GM06990 (cell line): Measurements from ENCODE around the gene MCL1.
"Not testable (repeated sequence)": the region's sequence is repeated elsewhere in the genome, so short reads cannot be mapped to it uniquely, and the experiment has no call there.

Experiments used
- DNase-seq: peaks from one replicate; pipeline ENCODE4 v3.0.0-alpha.2; 2011; ENCODE audit not compliant: insufficient read length; ENCODE audit errors: extremely low read depth
- H3K27me3 ChIP-seq: replicated peaks from 2 replicates; pipeline ENCODE4 v1.6.0; 2011; ENCODE audit warnings: low read length; ENCODE audit not compliant: control insufficient read depth, insufficient read depth
- H3K36me3 ChIP-seq: 2 replicates; pipeline ENCODE4 v1.5.1; 2011; ENCODE audit warnings: low read length; ENCODE audit not compliant: control insufficient read depth, insufficient read depth
- H3K4me3 ChIP-seq: replicated peaks from 2 replicates; pipeline ENCODE4 v1.5.1; 2011; ENCODE audit warnings: low read depth, mild to moderate bottlenecking, control low read depth, low read length
- TF ChIP-seq, protein P1 (sequence below): IDR thresholded peaks from 2 replicates; pipeline ENCODE4 v1.5.1; 2011; ENCODE audit warnings: low read length, control low read depth, mild to moderate bottlenecking, inconsistent platforms; ENCODE audit not compliant: insufficient read depth, poor library complexity, severe bottlenecking

MCL1 gene

DNA sequence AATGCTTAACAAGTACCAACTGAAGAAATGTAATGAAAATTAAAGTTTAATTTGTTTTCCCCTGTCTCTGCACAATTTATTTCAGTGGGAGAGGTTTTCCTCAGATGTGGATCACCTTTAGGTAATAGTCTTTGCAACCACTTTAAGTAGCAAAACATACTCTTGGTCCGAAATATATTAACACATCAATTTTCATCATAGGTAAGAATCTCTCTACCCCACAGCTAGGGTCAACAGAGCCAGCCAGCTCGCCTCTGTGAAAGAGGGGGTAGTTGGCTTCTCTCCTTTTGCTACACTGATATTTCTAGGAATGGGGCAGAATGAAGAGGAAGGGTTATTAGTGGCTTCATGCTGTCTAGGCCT is 24.8 kb upstream of the MCL1 start:
- H3K27me3 ChIP-seq, result no peaks in the 10 kb centered on the region
- no peak overlapping the region for H3K4me3 ChIP-seq
- no peaks in the 10 kb centered on the region; the same call in none of the 2 replicates for H3K36me3 ChIP-seq
- no peak for DNase-seq
- TF ChIP-seq, protein P1, sequence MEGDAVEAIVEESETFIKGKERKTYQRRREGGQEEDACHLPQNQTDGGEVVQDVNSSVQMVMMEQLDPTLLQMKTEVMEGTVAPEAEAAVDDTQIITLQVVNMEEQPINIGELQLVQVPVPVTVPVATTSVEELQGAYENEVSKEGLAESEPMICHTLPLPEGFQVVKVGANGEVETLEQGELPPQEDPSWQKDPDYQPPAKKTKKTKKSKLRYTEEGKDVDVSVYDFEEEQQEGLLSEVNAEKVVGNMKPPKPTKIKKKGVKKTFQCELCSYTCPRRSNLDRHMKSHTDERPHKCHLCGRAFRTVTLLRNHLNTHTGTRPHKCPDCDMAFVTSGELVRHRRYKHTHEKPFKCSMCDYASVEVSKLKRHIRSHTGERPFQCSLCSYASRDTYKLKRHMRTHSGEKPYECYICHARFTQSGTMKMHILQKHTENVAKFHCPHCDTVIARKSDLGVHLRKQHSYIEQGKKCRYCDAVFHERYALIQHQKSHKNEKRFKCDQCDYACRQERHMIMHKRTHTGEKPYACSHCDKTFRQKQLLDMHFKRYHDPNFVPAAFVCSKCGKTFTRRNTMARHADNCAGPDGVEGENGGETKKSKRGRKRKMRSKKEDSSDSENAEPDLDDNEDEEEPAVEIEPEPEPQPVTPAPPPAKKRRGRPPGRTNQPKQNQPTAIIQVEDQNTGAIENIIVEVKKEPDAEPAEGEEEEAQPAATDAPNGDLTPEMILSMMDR, result no peak

DNA sequence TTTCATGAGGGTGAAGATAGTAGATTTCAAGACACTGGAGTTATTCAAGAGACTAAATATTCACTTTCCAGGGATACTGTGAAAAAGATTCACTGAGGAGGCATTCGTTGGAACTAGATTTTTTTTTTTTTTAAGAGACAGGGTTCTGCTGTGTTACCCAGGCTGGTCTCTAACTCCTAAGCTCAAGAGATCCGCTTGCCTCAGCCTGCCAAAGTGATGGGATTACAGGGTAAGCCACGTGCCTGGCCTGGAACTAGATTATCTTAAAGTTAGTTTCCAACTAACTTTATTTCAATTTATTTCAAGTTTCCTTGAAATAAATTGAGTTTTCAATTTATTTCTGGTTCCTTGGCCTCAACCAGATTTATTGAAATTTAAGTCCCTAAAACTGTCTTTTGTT is 24.3 kb upstream of the MCL1 start:
- no peak for DNase-seq
- H3K4me3 ChIP-seq, result no peak overlapping the region
- TF ChIP-seq, protein P1, result no peak
- H3K27me3 ChIP-seq, result no peaks in the 10 kb centered on the region
- no peaks in the 10 kb centered on the region; the same call in none of the 2 replicates for H3K36me3 ChIP-seq

DNA sequence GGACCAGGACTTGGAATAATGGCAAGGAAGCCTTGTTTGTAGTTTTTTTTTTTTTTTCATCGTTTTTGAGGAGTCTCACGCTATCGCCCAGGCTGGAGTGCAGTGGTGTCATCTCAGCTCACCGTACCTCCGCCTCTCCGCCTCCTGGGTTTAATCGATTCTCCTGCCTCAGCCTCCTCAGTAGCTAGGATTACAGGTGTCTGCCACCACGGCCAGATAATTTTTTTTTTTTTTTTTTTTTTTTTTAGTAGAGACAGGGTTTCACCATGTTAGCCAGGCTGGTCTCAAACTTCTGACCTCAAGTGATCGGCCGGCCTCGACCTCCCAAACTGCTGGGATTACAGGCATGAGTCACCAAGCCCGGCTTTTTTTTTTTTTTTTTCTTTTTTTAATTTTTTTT is 23.0 kb upstream of the MCL1 start:
- H3K27me3 ChIP-seq, H3K36me3 ChIP-seq, DNase-seq, H3K4me3 ChIP-seq: not testable (repeated sequence)

DNA sequence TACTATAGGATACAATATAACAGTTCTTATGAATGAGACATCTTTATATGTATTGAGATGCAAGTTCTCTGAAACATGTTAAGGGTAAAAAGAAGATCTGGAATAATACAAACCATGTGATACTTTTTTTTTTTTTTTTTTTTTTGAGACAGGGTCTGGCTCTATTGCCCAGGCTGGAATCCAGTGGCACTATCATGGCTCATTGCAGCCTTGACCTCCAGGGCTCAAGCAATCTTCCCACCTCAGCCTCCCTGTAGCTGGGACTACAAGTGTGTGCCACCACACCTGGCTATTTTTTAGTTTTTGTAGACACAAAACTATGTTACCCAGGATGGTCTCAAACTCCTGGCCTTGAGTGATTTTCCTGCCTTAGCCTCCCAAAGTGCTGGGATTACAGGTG is 22.1 kb upstream of the MCL1 start:
- TF ChIP-seq, protein P1, result no peak
- no peak overlapping the region for H3K4me3 ChIP-seq
- H3K27me3 ChIP-seq, result no peaks in the 10 kb centered on the region
- no peaks in the 10 kb centered on the region; the same call in none of the 2 replicates for H3K36me3 ChIP-seq
- DNase-seq, result no peak

DNA sequence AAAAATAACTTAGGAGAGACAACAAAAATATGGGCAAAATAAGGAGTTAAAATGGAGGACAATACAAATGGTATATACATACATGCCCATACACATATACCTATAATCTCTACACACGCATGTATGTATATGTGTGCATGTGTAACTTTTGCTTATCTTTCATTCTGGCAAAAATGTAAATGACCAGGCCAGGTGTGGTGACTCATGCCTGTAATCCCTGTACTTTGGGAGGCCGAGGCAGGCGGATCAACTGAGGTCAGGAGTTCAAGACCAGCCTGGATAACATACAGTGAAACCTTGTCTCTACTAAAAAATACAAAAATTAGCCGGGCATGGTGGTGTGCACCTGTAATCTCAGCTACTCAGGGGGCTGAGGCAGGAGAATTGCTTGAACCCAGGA is 18.9 kb upstream of the MCL1 start:
- not testable (repeated sequence) for H3K36me3 ChIP-seq, H3K27me3 ChIP-seq, DNase-seq, H3K4me3 ChIP-seq

DNA sequence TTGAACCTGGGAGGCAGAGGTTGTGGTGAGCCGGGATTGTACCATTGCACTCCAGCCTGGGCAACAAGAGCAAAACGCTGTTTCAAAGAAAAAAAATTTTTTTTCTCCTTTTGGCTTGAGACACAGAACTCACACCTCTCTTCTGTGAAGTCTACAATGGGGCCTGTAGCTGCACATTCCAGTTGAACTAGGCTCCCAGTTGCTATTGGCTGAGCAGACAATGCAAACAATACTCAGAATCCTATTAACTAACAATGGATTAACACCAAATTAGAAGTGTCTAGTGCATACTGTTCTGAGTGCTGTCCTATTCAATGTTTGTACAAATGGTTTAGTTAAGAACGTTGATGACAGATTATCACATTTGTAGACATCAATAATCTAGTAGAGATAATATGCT is 17.6 kb upstream of the MCL1 start:
- Histone ChIP-seq H3K27me3 (no peaks in the 10 kb centered on the region), H3K36me3 (no peaks in the 10 kb centered on the region), H3K4me3 (no peak overlapping the region)
- no peak for DNase-seq
- TF ChIP-seq, protein P1, result no peak

DNA sequence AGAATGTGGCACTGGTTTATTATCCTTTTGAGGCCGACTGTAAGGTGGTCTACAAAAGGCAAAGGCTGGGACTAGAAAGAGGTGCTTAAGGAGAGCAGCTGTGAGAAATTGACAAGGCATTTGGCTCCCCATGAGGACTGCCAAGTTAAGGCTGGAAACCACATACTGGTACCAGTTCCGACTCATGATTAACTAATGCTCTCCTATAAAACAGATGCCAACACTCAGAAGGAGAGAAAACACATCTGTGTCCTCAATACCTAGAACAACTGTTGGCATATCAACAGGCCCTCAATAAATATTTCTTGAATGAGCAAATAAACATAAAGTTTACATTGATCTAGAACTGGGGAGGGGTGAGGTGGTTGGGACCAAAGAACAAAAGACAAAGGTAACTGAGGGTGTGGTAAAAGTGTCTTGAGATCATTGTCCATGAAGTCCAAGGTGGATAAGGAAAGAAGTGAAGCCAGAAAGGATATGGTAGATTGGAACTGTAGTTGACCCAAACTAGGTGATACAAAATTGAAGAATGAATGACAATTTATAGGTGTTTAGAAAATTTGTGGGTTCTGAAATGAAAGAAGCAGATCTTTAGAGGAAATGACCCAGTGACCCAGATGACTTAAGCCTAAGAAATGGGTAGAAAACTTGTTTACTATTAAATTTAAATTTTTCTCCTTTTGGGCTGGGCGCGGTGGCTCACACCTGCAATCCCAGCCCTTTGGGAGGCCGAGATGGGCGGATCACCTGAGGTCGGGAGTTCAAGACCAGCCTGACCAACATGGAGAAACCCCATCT is 16.9 kb upstream of the MCL1 start:
- Histone ChIP-seq H3K4me3 (no peak overlapping the region), H3K36me3 (no peaks in the 10 kb centered on the region), H3K27me3 (no peaks in the 10 kb centered on the region)
- TF ChIP-seq, protein P1, result no peak
- DNase-seq, result no peak
